Fibroblast of pulmonary artery (primary cell): ENCODE data around the gene ZNF263.
"Not testable (repeated sequence)": the region's sequence is repeated elsewhere in the genome, so short reads cannot be mapped to it uniquely, and the experiment has no call there.

ENCODE experiments used
- DNase-seq: peaks from one replicate; pipeline ENCODE4 v3.0.0-alpha.2; 2010; ENCODE audit warnings: low read depth
- H3K4me3 ChIP-seq: replicated peaks from 2 replicates; pipeline ENCODE4 v1.5.1; 2011; ENCODE audit warnings: low read depth, mild to moderate bottlenecking, control low read depth, low read length, moderate library complexity
- CTCF ChIP-seq: IDR thresholded peaks from 2 replicates; pipeline ENCODE4 v1.5.1; 2011; ENCODE audit warnings: mild to moderate bottlenecking, control low read depth, low read length, inconsistent platforms; ENCODE audit errors: missing control alignments

The ZNF263 gene

GRCh38 chr16:3264137-3265036 is 18.9 kb upstream of the ZNF263 start:
- peak; percentile 11 for TF ChIP-seq CTCF
- peak; percentile 98 for DNase-seq
- peak overlapping the region; percentile 87 for H3K4me3 ChIP-seq

GRCh38 chr16:3266873-3267537 is 16.3 kb upstream of the ZNF263 start:
- H3K4me3 ChIP-seq, result no peak overlapping the region
- TF ChIP-seq CTCF, result peak; percentile 59
- peak; percentile 67 for DNase-seq

- H3K4me3 ChIP-seq, result no peak overlapping the region
- no peak for TF ChIP-seq CTCF
- DNase-seq, result no peak
These were observed 15.0 kb upstream of the ZNF263 start for GRCh38 chr16:3268294-3268693.

- not testable (repeated sequence) for DNase-seq, H3K4me3 ChIP-seq
These were observed 12.6 kb upstream of the ZNF263 start for GRCh38 chr16:3270718-3271117.

- not testable (repeated sequence) for H3K4me3 ChIP-seq, DNase-seq
These were observed 12.0 kb upstream of the ZNF263 start for GRCh38 chr16:3271281-3271680.

- no peak for TF ChIP-seq CTCF
- DNase-seq, result no peak
- no peak overlapping the region for H3K4me3 ChIP-seq
These were observed 8.8 kb upstream of the ZNF263 start for GRCh38 chr16:3274490-3274889.

GRCh38 chr16:3274947-3275346 is 8.3 kb upstream of the ZNF263 start:
- no peak overlapping the region for H3K4me3 ChIP-seq
- no peak for TF ChIP-seq CTCF
- DNase-seq, result no peak

GRCh38 chr16:3276679-3277078 is 6.6 kb upstream of the ZNF263 start:
- TF ChIP-seq CTCF, result no peak
- DNase-seq, result no peak
- no peak overlapping the region for H3K4me3 ChIP-seq
